ENCODE measurements around the gene POLR3B. TPM values are rescaled to one million over a fixed set of nuclear protein-coding genes. Genes with fewer than 3 reads are reported as not detected.
"Not testable (repeated sequence)": the region's sequence is repeated elsewhere in the genome, so short reads cannot be mapped to it uniquely, and the experiment has no call there.

The POLR3B gene
- total RNA-seq, 4 donors from 2014 or later = 10.7 to 16.2 (median 12.0) TPM

DNA sequence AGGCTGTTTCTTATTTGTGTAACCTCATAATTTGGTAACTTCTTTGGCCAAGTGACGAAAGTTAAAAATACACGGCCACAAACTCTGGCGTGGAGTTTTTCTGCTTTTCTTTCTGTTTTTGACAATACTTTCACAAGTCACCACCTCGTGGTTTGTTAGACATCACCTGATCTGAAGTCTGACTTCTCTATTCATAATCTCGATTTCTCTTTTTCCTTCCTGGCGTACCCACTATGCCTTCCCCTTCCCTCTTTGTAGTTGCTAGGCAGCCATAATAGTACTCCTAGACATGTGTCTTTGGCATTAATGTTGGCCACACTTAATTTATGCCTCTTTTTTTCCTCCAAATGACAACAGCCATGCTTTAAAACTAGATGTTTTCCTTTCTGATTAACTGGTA, 97.6 kb downstream of the POLR3B start:
- H3K27ac ChIP-seq = no peak overlapping the region
- DNase-seq = no peak
- H3K9me3 ChIP-seq = no peaks in the 10 kb centered on the region
- no peaks in the 10 kb centered on the region for H3K4me1 ChIP-seq
- intact Hi-C loops (cut with DNase I) = no loop called here
- peaks cover 0 to 70% (median 0%) of the 10 kb centered on the region in 3 donors for H3K36me3 ChIP-seq
- H3K4me3 ChIP-seq = no peak overlapping the region
- 72 to 78% methylated on average over 6 of the region's 6 CpGs for WGBS, 2 donors
- TF ChIP-seq CTCF (IDR thresholded peaks at IDR 0.05) (no peak), POLR2A (IDR thresholded peaks at IDR 0.05) (no peak)
- no peaks in the 10 kb centered on the region for H3K27me3 ChIP-seq

DNA sequence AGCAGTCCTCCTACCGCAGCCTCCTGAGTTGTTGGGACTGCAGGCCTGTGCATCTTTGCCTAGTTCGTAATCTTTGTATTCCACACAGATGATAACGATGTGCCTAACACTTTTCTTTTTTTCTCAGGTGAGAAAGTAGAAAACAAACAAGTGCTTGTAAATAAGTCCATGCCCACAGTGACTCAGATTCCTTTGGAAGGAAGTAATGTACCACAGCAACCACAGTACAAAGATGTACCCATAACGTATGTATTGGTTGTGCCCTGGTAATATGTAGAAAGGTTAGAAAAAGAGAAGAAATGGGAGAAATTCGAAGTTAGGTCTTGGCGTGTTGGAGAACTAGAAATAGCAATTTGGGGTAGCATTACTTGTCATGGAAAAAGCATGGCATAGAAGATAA, 101.6 kb downstream of the POLR3B start:
- Histone ChIP-seq H3K27me3 (no peaks in the 10 kb centered on the region), H3K4me1 (no peaks in the 10 kb centered on the region), H3K9me3 (no peaks in the 10 kb centered on the region), H3K27ac (no peak overlapping the region), H3K36me3 (peaks cover 0 to 83% (median 0%) of the 10 kb centered on the region in 3 donors), H3K4me3 (no peak overlapping the region)
- WGBS, 2 donors = 88 to 94% methylated on average over 6 of the region's 6 CpGs
- intact Hi-C loops (cut with DNase I) = no loop called here
- TF ChIP-seq POLR2A (IDR thresholded peaks at IDR 0.05) (no peak), CTCF (IDR thresholded peaks at IDR 0.05) (no peak)
- DNase-seq = no peak

GRCh38 chr12:106459534-106459933, 102.0 kb downstream of the POLR3B start:
- TF ChIP-seq POLR2A (IDR thresholded peaks at IDR 0.05) (no peak), CTCF (IDR thresholded peaks at IDR 0.05) (no peak)
- Histone ChIP-seq H3K27ac (no peak overlapping the region), H3K9me3 (no peaks in the 10 kb centered on the region), H3K27me3 (no peaks in the 10 kb centered on the region), H3K4me3 (no peak overlapping the region), H3K4me1 (no peaks in the 10 kb centered on the region), H3K36me3 (peaks cover 0 to 83% (median 0%) of the 10 kb centered on the region in 3 donors)
- intact Hi-C loops (cut with DNase I) = no loop called here
- no peak for DNase-seq
- 81 to 92% methylated on average over 1 of the region's 1 CpG for WGBS, 2 donors

GRCh38 chr12:106461730-106462129, 104.2 kb downstream of the POLR3B start:
- WGBS, 2 donors = 91% methylated on average over 2 of the region's 2 CpGs
- DNase-seq = no peak
- Histone ChIP-seq H3K36me3 (peaks cover 0 to 87% (median 0%) of the 10 kb centered on the region in 3 donors), H3K9me3 (peaks cover 0 to 7% (median 0%) of the 10 kb centered on the region in 3 donors), H3K27ac (no peak overlapping the region), H3K4me3 (no peak overlapping the region), H3K27me3 (no peaks in the 10 kb centered on the region), H3K4me1 (no peaks in the 10 kb centered on the region)
- intact Hi-C loops (cut with DNase I) = no loop called here
- no peak for TF ChIP-seq POLR2A (IDR thresholded peaks at IDR 0.05)
- TF ChIP-seq CTCF (IDR thresholded peaks at IDR 0.05) = no peak

DNA sequence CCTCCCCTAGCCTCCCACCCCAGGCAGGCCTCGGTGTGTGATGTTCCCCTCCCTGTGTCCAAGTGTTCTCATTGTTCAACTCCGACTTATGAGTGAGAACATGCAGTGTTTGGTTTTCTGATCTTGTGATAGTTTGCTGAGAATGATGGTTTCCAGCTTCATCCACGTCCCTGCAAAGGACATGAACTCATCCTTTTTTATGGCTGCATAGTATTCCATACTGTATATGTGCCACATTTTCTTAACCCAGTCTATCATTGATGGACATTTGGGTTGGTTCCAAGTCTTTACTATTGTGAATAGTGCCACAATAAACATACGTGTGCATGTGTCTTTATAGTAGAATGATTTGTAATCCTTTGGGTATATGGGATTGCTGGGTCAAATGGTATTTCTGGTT, 108.1 kb downstream of the POLR3B start:
- H3K4me3 ChIP-seq; H3K9me3 ChIP-seq; DNase-seq; intact Hi-C loops (cut with DNase I); H3K27me3 ChIP-seq; H3K27ac ChIP-seq; H3K4me1 ChIP-seq: not testable (repeated sequence)
- H3K36me3 ChIP-seq = peaks cover 0 to 77% (median 0%) of the 10 kb centered on the region in 3 donors
- WGBS, 2 donors = 80 to 90% methylated on average over 4 of the region's 4 CpGs

DNA sequence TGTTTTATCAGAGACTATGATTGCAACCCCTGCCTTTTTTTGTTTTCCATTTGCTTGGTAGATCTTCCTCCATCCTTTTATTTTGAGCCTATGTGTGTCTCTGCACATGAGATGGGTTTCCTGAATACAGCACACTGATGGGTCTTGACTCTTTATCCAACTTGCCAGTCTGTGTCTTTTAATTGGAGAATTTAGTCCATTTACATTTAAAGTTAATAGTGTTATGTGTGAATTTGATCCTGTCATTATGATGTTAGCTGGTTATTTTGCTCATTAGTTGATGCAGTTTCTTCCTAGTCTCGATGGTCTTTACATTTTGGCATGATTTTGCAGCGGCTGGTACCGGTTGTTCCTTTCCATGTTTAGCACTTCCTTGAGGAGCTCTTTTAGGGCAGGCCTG, 118.1 kb downstream of the POLR3B start:
- WGBS, 2 donors = no CpG with 5 or more reads among the region's 3 CpGs
- intact Hi-C loops (cut with DNase I) = not testable (repeated sequence)

DNA sequence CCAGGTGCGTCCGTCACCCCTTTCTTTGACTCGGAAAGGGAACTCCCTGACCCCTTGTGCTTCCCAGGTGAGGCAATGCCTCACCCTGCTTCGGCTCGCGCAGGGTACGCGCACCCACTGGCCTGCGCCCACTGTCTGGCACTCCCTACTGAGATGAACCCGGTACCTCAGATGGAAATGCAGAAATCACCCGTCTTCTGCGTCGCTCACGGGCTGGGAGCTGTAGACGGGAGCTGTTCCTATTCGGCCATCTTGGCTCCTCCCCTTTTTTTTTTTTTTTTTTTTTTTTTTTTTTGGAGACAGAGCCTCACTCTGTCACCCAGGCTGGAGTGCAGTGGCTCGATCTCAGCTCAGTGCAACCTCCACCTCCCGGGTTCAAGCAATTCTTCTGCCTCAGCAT, 120.1 kb downstream of the POLR3B start:
- H3K4me3 ChIP-seq = peak overlapping the region; percentile 20 to 48 (median 34)
- 61 to 80% methylated on average over 11 to 14 of the region's 18 CpGs for WGBS, 2 donors
- H3K27me3 ChIP-seq; H3K27ac ChIP-seq; intact Hi-C loops (cut with DNase I); H3K9me3 ChIP-seq; H3K36me3 ChIP-seq; DNase-seq; H3K4me1 ChIP-seq: not testable (repeated sequence)

More for the DNA sequence above, 118.1 kb downstream of the POLR3B start:
- not testable (repeated sequence) for H3K27me3 ChIP-seq, H3K27ac ChIP-seq, DNase-seq, H3K4me1 ChIP-seq, H3K9me3 ChIP-seq, H3K4me3 ChIP-seq
- peaks cover 0 to 11% (median 0%) of the 10 kb centered on the region in 3 donors for H3K36me3 ChIP-seq

Data from esophagus squamous epithelium (tissue), 5 donors.